Thoracic aorta (tissue), 2 donors: Measurements from ENCODE around the gene CCSAP. TPM values are rescaled to one million over a fixed set of nuclear protein-coding genes. Genes with fewer than 3 reads are reported as not detected.

Source experiments
- ATAC-seq: fragments of 150-250 bp; one replicate; pipeline ENCODE4 v1.8.0; 2017; ENCODE audit warnings: low read depth; ENCODE audit not compliant: insufficient number of reproducible peaks, low FRiP score
- DNase-seq: peaks from one replicate; pipeline ENCODE4 v3.0.0-alpha.2; 2020; ENCODE audit warnings: low spot score
- H3K27ac ChIP-seq, 2 donors: fragments of 200-600 bp; sonication (generic); 1 replicate in 1 of 2; 2 replicates in 1 of 2; pipeline ENCODE4 v1.5.1; 2016; ENCODE audit warnings: mild to moderate bottlenecking in 2 of 2, moderate library complexity in 2 of 2
- H3K27me3 ChIP-seq: fragments of 200-600 bp; sonication (generic); replicated peaks from 2 replicates; pipeline ENCODE4 v1.6.0; 2016; ENCODE audit warnings: mild to moderate bottlenecking; ENCODE audit not compliant: insufficient read depth
- H3K36me3 ChIP-seq: fragments of 200-600 bp; sonication (generic); one replicate; pipeline ENCODE4 v1.5.1; 2016
- H3K4me1 ChIP-seq, 2 donors: fragments of 200-600 bp; sonication (generic); 1 replicate in 1 of 2; 2 replicates in 1 of 2; pipeline versions ENCODE4 v1.5.1 to v1.6.0; 2016; ENCODE audit warnings: low read depth in 2 of 2, mild to moderate bottlenecking in 1 of 2; ENCODE audit not compliant: control insufficient read depth in 1 of 2
- H3K4me3 ChIP-seq: fragments of 200-600 bp; sonication (generic); 2 replicates; pipeline ENCODE4 v1.5.1; 2016; ENCODE audit warnings: mild to moderate bottlenecking
- H3K9me3 ChIP-seq: fragments of 200-600 bp; sonication (generic); 2 replicates; pipeline ENCODE4 v1.5.1; 2016
- CTCF ChIP-seq: fragments of 200-600 bp; sonication (generic); IDR thresholded peaks from one replicate; pipeline ENCODE4 v1.5.1; 2019; ENCODE audit warnings: antibody characterized with exemption
- total RNA-seq, 2 donors: library from RNA; depleted of rRNA; stranded (reverse); fragments of >200 nt; gene quantifications; one replicate each; pipeline versions ENCODE4 v1.1.0 to v1.2.3, GENCODE V29; 2016

Gene CCSAP
- total RNA-seq, 2 donors from 2014 or later: 3.8 to 5.6 TPM

GRCh38 chr1:229365569-229365968, 22.7 kb upstream of the CCSAP start:
- DNase-seq: no peak

GRCh38 chr1:229364207-229365065, 21.6 kb upstream of the CCSAP start:
- Histone ChIP-seq H3K36me3 (no peaks in the 10 kb centered on the region), H3K27me3 (no peaks in the 10 kb centered on the region), H3K4me1 (no peaks in the 10 kb centered on the region), H3K4me3 (no peak overlapping the region), H3K27ac (no peak overlapping the region), H3K9me3 (no peaks in the 10 kb centered on the region)
- no peak for ATAC-seq
- no peak for TF ChIP-seq CTCF
- DNase-seq: no peak

More at GRCh38 chr1:229365569-229365968, 22.7 kb upstream of the CCSAP start:
- Histone ChIP-seq H3K27me3 (no peaks in the 10 kb centered on the region), H3K4me1 (no peaks in the 10 kb centered on the region), H3K27ac (no peak overlapping the region), H3K36me3 (no peaks in the 10 kb centered on the region), H3K9me3 (no peaks in the 10 kb centered on the region), H3K4me3 (no peak overlapping the region)
- TF ChIP-seq CTCF: no peak
- ATAC-seq: no peak

GRCh38 chr1:229363723-229364122, 20.9 kb upstream of the CCSAP start:
- no peak overlapping the region for H3K27ac ChIP-seq
- no peaks in the 10 kb centered on the region for H3K9me3 ChIP-seq
- DNase-seq (no peak), ATAC-seq (no peak)
- H3K36me3 ChIP-seq: no peaks in the 10 kb centered on the region
- no peak overlapping the region for H3K4me3 ChIP-seq
- H3K27me3 ChIP-seq: no peaks in the 10 kb centered on the region
- H3K4me1 ChIP-seq: no peaks in the 10 kb centered on the region
- TF ChIP-seq CTCF: no peak

GRCh38 chr1:229360420-229360819, 17.6 kb upstream of the CCSAP start:
- H3K4me1 ChIP-seq: no peaks in the 10 kb centered on the region
- no peak overlapping the region for H3K4me3 ChIP-seq
- no peaks in the 10 kb centered on the region for H3K27me3 ChIP-seq
- no peak for ATAC-seq
- H3K36me3 ChIP-seq: no peaks in the 10 kb centered on the region
- H3K27ac ChIP-seq: no peak overlapping the region
- DNase-seq: no peak
- no peak for TF ChIP-seq CTCF
- H3K9me3 ChIP-seq: no peaks in the 10 kb centered on the region

GRCh38 chr1:229355661-229356060, 12.8 kb upstream of the CCSAP start:
- Histone ChIP-seq H3K4me3 (no peak overlapping the region), H3K9me3 (peaks cover 5% of the 10 kb centered on the region), H3K36me3 (no peaks in the 10 kb centered on the region), H3K27ac (no peak overlapping the region), H3K4me1 (no peaks in the 10 kb centered on the region), H3K27me3 (no peaks in the 10 kb centered on the region)
- ATAC-seq (no peak), DNase-seq (no peak)
- no peak for TF ChIP-seq CTCF
